OCI-LY3 (cell line): ENCODE data around the gene ZSCAN20.

Experiments
- H2AFZ ChIP-seq: fragments of 200-600, 300-600 bp; shearing (Covaris generic); 2 replicates; pipeline ENCODE4 v1.6.0; 2014; ENCODE audit warnings: antibody characterized with exemption, low read depth, low read length
- H3K27ac ChIP-seq: fragments of 200-600, 300-600 bp; sonication (generic); 2 replicates; pipeline ENCODE4 v1.5.1; 2014; ENCODE audit warnings: mild to moderate bottlenecking, low read length, moderate library complexity, mixed read lengths
- H3K27me3 ChIP-seq: fragments of 200-600, 300-600 bp; sonication (generic); 2 replicates; pipeline ENCODE4 v1.6.1; 2014; ENCODE audit warnings: low read depth, low read length, mixed read lengths
- H3K36me3 ChIP-seq: fragments of 200-600, 300-600 bp; sonication (generic); replicated peaks from 2 replicates; pipeline ENCODE3; 2014; ENCODE audit warnings: low read depth, low read length, mixed read lengths
- H3K4me1 ChIP-seq: fragments of 300-600, 200-600 bp; sonication (generic); 2 replicates; pipeline ENCODE4 v1.6.1; 2014; ENCODE audit warnings: low read length, mixed read lengths
- H3K4me2 ChIP-seq: fragments of 200-600, 300-600 bp; sonication (generic); 2 replicates; pipeline ENCODE4 v1.6.1; 2014; ENCODE audit warnings: low read length, mixed read lengths
- H3K4me3 ChIP-seq: fragments of 300-600, 200-600 bp; sonication (generic); 2 replicates; pipeline ENCODE4 v1.5.1; 2014; ENCODE audit warnings: antibody characterized with exemption, mild to moderate bottlenecking, low read length, moderate library complexity
- H3K79me2 ChIP-seq: fragments of 300-600, 200-600 bp; shearing (Covaris generic); 2 replicates; pipeline ENCODE4 v1.6.1; 2014; ENCODE audit warnings: mild to moderate bottlenecking, low read length, mixed read lengths
- H3K9ac ChIP-seq: fragments of 300-600, 200-600 bp; shearing (Covaris generic); 2 replicates; pipeline ENCODE4 v1.6.0; 2014; ENCODE audit warnings: mild to moderate bottlenecking, low read length, moderate library complexity
- H3K9me3 ChIP-seq: fragments of 200-600, 300-600 bp; shearing (Covaris generic); 2 replicates; pipeline ENCODE4 v1.6.1; 2014; ENCODE audit warnings: low read length, mixed read lengths; ENCODE audit not compliant: insufficient read depth
- H4K20me1 ChIP-seq: fragments of 200-600, 300-600 bp; sonication (generic); 2 replicates; pipeline ENCODE4 v1.6.1; 2016; ENCODE audit warnings: low read length, mixed read lengths; ENCODE audit not compliant: insufficient read depth
- EZH2phosphoT487 ChIP-seq: fragments of 200-600 bp; shearing (Covaris generic); IDR thresholded peaks from 2 replicates; pipeline ENCODE4 v1.6.1; 2018; ENCODE audit warnings: antibody characterized with exemption, mixed run types, low read depth
- TF ChIP-seq, protein P1 (sequence below): fragments of 200-600, 300-600 bp; sonication (generic); IDR thresholded peaks from 2 replicates; pipeline ENCODE4 v1.5.1; 2014; ENCODE audit warnings: antibody characterized with exemption, low read length, low read depth

ZSCAN20 gene

DNA sequence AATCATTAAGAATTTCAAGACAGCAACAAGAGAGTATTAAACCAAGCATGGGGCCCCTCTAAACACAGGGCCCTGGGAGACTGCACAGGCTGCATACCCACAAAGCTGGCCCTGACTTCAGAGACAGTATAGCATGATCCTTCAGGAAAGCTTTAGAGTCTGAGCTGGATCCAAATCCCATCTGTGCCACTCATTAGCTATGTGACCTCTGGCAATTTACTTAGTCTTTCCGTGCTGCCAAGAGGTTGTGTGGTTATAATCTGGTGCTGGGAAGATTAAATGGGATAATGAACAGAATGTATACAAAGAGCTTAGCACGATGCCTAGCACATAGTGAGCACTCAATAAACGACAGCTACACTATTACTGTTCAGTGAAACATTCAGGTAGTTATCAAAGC, 45.5 kb upstream of the ZSCAN20 start:
- no peaks in the 10 kb centered on the region for H3K36me3 ChIP-seq
- no peak overlapping the region for H3K4me2 ChIP-seq
- no peak overlapping the region for H3K4me3 ChIP-seq
- no peak overlapping the region for H2AFZ ChIP-seq
- peaks cover 64% of the 10 kb centered on the region for H3K27me3 ChIP-seq
- peaks cover 15% of the 10 kb centered on the region for H3K4me1 ChIP-seq
- H3K27ac ChIP-seq, result no peak overlapping the region
- no peaks in the 10 kb centered on the region for H3K9me3 ChIP-seq
- no peaks in the 10 kb centered on the region; the same call in 1 of the 2 replicates for H4K20me1 ChIP-seq
- no peak overlapping the region for H3K9ac ChIP-seq
- H3K79me2 ChIP-seq, result no peaks in the 10 kb centered on the region
- TF ChIP-seq EZH2phosphoT487, result no peak
- TF ChIP-seq, protein P1, sequence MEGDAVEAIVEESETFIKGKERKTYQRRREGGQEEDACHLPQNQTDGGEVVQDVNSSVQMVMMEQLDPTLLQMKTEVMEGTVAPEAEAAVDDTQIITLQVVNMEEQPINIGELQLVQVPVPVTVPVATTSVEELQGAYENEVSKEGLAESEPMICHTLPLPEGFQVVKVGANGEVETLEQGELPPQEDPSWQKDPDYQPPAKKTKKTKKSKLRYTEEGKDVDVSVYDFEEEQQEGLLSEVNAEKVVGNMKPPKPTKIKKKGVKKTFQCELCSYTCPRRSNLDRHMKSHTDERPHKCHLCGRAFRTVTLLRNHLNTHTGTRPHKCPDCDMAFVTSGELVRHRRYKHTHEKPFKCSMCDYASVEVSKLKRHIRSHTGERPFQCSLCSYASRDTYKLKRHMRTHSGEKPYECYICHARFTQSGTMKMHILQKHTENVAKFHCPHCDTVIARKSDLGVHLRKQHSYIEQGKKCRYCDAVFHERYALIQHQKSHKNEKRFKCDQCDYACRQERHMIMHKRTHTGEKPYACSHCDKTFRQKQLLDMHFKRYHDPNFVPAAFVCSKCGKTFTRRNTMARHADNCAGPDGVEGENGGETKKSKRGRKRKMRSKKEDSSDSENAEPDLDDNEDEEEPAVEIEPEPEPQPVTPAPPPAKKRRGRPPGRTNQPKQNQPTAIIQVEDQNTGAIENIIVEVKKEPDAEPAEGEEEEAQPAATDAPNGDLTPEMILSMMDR, result no peak

DNA sequence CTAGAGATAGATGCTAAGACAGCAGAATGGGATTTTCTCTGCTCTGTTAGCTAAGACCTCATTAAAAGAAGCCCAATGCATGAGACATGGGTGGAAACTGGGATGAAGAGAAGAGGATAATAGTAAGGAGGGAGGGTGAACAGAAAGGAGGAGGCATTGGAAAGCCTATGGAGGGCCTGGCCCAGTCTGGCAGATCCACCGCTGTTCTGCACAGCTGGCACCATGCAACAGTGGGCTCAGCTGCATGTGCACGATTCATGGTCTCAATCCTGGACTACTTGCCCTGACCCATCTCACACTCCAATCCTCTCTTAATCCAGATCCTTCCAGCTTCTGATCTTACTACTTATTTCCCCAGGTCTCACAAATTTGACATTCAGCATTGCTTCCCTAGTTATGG, 43.8 kb upstream of the ZSCAN20 start:
- Histone ChIP-seq H3K4me3 (no peak overlapping the region), H3K36me3 (no peaks in the 10 kb centered on the region), H3K9ac (no peak overlapping the region), H3K27ac (no peak overlapping the region), H3K4me2 (no peak overlapping the region), H3K79me2 (no peaks in the 10 kb centered on the region), H3K9me3 (no peaks in the 10 kb centered on the region), H3K27me3 (peaks cover 47% of the 10 kb centered on the region), H3K4me1 (peaks cover 15% of the 10 kb centered on the region), H4K20me1 (no peaks in the 10 kb centered on the region; the same call in 1 of the 2 replicates), H2AFZ (no peak overlapping the region)
- no peak for TF ChIP-seq EZH2phosphoT487
- TF ChIP-seq, protein P1, result no peak

DNA sequence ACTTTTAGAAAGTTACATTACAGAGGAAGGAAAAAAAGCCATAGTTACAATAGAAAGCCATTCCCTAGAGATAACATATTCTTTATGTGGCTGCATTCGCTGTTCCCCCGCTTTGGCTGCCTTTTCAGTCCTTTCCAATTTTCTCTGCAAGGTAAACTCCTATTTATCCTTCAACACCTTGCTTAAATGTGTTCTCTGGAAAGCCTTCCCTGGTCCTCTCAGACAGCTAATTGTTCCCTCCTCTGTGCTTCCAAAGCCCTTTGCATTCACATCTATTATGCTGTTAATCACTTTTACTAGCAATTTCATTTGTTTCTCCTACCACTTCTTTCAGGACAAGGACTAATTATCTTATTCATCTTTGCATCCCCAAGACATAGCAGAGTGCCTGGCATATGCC, 43.1 kb upstream of the ZSCAN20 start:
- Histone ChIP-seq H3K9me3 (no peaks in the 10 kb centered on the region), H4K20me1 (no peaks in the 10 kb centered on the region; the same call in 1 of the 2 replicates), H3K36me3 (no peaks in the 10 kb centered on the region), H3K4me1 (peaks cover 15% of the 10 kb centered on the region), H3K4me2 (no peak overlapping the region), H3K9ac (no peak overlapping the region), H2AFZ (no peak overlapping the region), H3K79me2 (no peaks in the 10 kb centered on the region), H3K27ac (no peak overlapping the region), H3K4me3 (no peak overlapping the region), H3K27me3 (peaks cover 47% of the 10 kb centered on the region)
- TF ChIP-seq, protein P1, result no peak
- no peak for TF ChIP-seq EZH2phosphoT487

DNA sequence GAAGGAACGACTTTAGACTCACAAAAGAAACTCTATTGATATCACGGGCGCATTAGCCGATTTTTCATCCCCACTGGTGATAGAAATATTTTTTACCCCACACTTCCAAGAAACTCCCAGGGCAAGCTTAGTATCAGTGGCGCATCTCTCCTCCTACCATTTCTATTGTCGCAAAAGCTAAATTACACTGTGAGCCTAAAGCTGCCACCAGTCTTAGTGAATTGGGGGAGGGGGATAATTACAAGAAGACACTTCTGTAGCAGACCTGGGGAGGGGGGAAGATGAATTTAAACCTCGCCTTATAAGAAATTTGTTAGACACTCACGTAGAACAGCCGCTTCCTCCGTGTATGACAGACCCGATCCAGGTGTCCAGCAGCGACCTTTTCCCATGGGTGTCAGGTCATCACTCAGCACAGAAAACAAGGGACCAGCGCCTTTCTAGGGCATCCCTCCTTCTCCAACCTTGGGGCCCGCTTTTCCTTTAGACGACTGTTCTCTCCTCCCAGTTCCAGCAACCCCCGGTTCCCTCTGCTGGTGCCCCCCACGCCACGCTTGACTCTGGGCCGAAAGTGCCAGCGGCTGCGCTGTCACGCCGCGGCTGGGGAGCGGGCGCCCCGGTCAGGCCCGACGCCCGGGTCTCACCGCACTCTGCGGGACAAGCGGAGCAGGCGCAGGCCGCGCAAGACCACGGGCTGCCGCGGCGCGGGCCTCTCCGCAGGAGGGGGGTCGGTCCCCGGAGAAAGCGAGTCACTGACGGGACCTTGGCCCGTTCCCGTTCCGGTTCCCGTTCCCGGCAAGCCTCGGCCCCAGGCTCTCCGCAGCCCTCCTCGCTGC, 42.4 kb upstream of the ZSCAN20 start:
- no peak for TF ChIP-seq EZH2phosphoT487
- no peaks in the 10 kb centered on the region for H3K9me3 ChIP-seq
- no peaks in the 10 kb centered on the region for H3K79me2 ChIP-seq
- no peak overlapping the region for H3K4me3 ChIP-seq
- H4K20me1 ChIP-seq, result no peaks in the 10 kb centered on the region; the same call in 1 of the 2 replicates
- H3K4me1 ChIP-seq, result peaks cover 14% of the 10 kb centered on the region
- no peak overlapping the region for H3K9ac ChIP-seq
- H3K27ac ChIP-seq, result no peak overlapping the region
- H2AFZ ChIP-seq, result no peak overlapping the region
- no peaks in the 10 kb centered on the region for H3K36me3 ChIP-seq
- no peak overlapping the region for H3K4me2 ChIP-seq
- peaks cover 42% of the 10 kb centered on the region for H3K27me3 ChIP-seq
